Osteoblast (primary cell): ENCODE data around the gene ITGB4. TPM values are rescaled to one million over a fixed set of nuclear protein-coding genes. Genes with fewer than 3 reads are reported as not detected.

Experiments
- DNase-seq: peaks from one replicate; pipeline ENCODE4 v3.0.0; 2011; ENCODE audit warnings: low spot score, mixed read lengths; ENCODE audit not compliant: insufficient read length; ENCODE audit errors: missing footprints
- H2AFZ ChIP-seq: 2 replicates; pipeline ENCODE4 v1.6.0; 2011; ENCODE audit warnings: mild to moderate bottlenecking, low read length
- H3K27ac ChIP-seq: 2 replicates; pipeline ENCODE4 v1.5.1; 2011; ENCODE audit warnings: mild to moderate bottlenecking, low read depth, low read length, moderate library complexity
- H3K27me3 ChIP-seq: 2 replicates; pipeline ENCODE4 v1.6.0; 2012; ENCODE audit warnings: mild to moderate bottlenecking, control low read depth, inconsistent platforms, low read length, moderate library complexity; ENCODE audit not compliant: insufficient read depth
- H3K36me3 ChIP-seq: 2 replicates; pipeline ENCODE4 v1.5.1; 2011; ENCODE audit warnings: mild to moderate bottlenecking, low read length, control low read depth, moderate library complexity; ENCODE audit not compliant: insufficient read depth
- H3K4me1 ChIP-seq: 2 replicates; pipeline ENCODE4 v1.5.1; 2011; ENCODE audit warnings: mild to moderate bottlenecking, low read length, control low read depth, moderate library complexity; ENCODE audit not compliant: insufficient read depth
- H3K4me2 ChIP-seq: 2 replicates; pipeline ENCODE4 v1.6.0; 2011; ENCODE audit warnings: mild to moderate bottlenecking, low read length; ENCODE audit not compliant: insufficient read depth
- H3K4me3 ChIP-seq: fragments of 200-600 bp; sonication (generic); 3 replicates; pipeline ENCODE4 v1.5.1; 2012; ENCODE audit warnings: mild to moderate bottlenecking, low read length, inconsistent platforms; ENCODE audit not compliant: insufficient read depth
- H3K79me2 ChIP-seq: 2 replicates; pipeline ENCODE4 v1.6.0; 2012; ENCODE audit warnings: mild to moderate bottlenecking, low read length, control low read depth, inconsistent platforms; ENCODE audit not compliant: insufficient read depth
- H3K9me3 ChIP-seq: 2 replicates; pipeline ENCODE4 v1.5.1; 2011; ENCODE audit warnings: low read depth, low read length, control low read depth
- H4K20me1 ChIP-seq: 2 replicates; pipeline ENCODE4 v1.6.0; 2012; ENCODE audit warnings: mild to moderate bottlenecking, low read length, control low read depth; ENCODE audit not compliant: insufficient read depth
- CTCF ChIP-seq: IDR thresholded peaks from 2 replicates; pipeline ENCODE4 v1.5.1; 2011; ENCODE audit warnings: mild to moderate bottlenecking, low read depth, low read length, moderate library complexity; ENCODE audit errors: extremely low read depth
- total RNA-seq: library from RNA; depleted of rRNA; stranded (reverse); fragments of >200 nt; gene quantifications from 2 replicates; pipeline ENCODE4 v1.2.3, GENCODE V29; 2012

The ITGB4 gene
- total RNA-seq, 1 donor, result 0.36 TPM

GRCh38 chr17:75731086-75731715 lies 9.9 kb downstream of the ITGB4 start:
- no peak overlapping the region for H2AFZ ChIP-seq
- H3K79me2 ChIP-seq, result no peaks in the 10 kb centered on the region
- no peak overlapping the region for H3K4me3 ChIP-seq
- H3K4me1 ChIP-seq, result no peaks in the 10 kb centered on the region
- TF ChIP-seq CTCF, result no peak
- H3K4me2 ChIP-seq, result no peak overlapping the region
- no peaks in the 10 kb centered on the region for H4K20me1 ChIP-seq
- H3K27ac ChIP-seq, result no peak overlapping the region
- no peaks in the 10 kb centered on the region for H3K36me3 ChIP-seq
- no peaks in the 10 kb centered on the region for H3K9me3 ChIP-seq
- peak; percentile 59 for DNase-seq
- peaks cover 4% of the 10 kb centered on the region for H3K27me3 ChIP-seq

GRCh38 chr17:75731716-75732498 lies 10.6 kb downstream of the ITGB4 start:
- no peaks in the 10 kb centered on the region for H3K36me3 ChIP-seq
- peaks cover 4% of the 10 kb centered on the region for H3K27me3 ChIP-seq
- DNase-seq, result peak; percentile 45
- no peaks in the 10 kb centered on the region for H3K79me2 ChIP-seq
- no peak overlapping the region for H3K4me3 ChIP-seq
- H3K27ac ChIP-seq, result no peak overlapping the region
- no peak overlapping the region for H2AFZ ChIP-seq
- no peaks in the 10 kb centered on the region for H4K20me1 ChIP-seq
- H3K9me3 ChIP-seq, result no peaks in the 10 kb centered on the region
- no peak for TF ChIP-seq CTCF
- H3K4me1 ChIP-seq, result no peaks in the 10 kb centered on the region
- no peak overlapping the region for H3K4me2 ChIP-seq

- TF ChIP-seq CTCF, result no peak
- Histone ChIP-seq H2AFZ (no peak overlapping the region), H3K36me3 (no peaks in the 10 kb centered on the region), H3K4me3 (no peak overlapping the region), H3K27ac (no peak overlapping the region), H3K9me3 (no peaks in the 10 kb centered on the region), H3K27me3 (no peaks in the 10 kb centered on the region), H3K4me2 (no peak overlapping the region), H3K4me1 (peaks cover 7% of the 10 kb centered on the region), H3K79me2 (no peaks in the 10 kb centered on the region), H4K20me1 (no peaks in the 10 kb centered on the region)
- DNase-seq, result no peak
Observed at GRCh38 chr17:75733471-75733870, 12.2 kb downstream of the ITGB4 start.

- no peak overlapping the region for H3K4me2 ChIP-seq
- no peaks in the 10 kb centered on the region for H3K79me2 ChIP-seq
- H3K36me3 ChIP-seq, result no peaks in the 10 kb centered on the region
- H3K4me3 ChIP-seq, result no peak overlapping the region
- H3K27me3 ChIP-seq, result no peaks in the 10 kb centered on the region
- no peak for TF ChIP-seq CTCF
- peaks cover 9% of the 10 kb centered on the region for H3K4me1 ChIP-seq
- peak overlapping the region; percentile 56 for H2AFZ ChIP-seq
- H3K9me3 ChIP-seq, result no peaks in the 10 kb centered on the region
- DNase-seq, result no peak
- no peaks in the 10 kb centered on the region for H4K20me1 ChIP-seq
- no peak overlapping the region for H3K27ac ChIP-seq
Observed at GRCh38 chr17:75734674-75735294, 13.5 kb downstream of the ITGB4 start.
